VCaP (cell line): ENCODE data around the gene HDGFL1.

ENCODE experiments used
- H3K27ac ChIP-seq: fragments of 450-650 bp; 2 replicates; pipeline ENCODE4 v1.5.1; 2017
- CTCF ChIP-seq: fragments of 450-650 bp; conservative IDR thresholded peaks from 2 replicates; pipeline ENCODE4 v1.5.1; 2017; ENCODE audit warnings: mild to moderate bottlenecking, moderate library complexity

HDGFL1 gene

GRCh38 chr6:22610127-22610526, 40.8 kb downstream of the HDGFL1 start:
- no peak for TF ChIP-seq CTCF
- H3K27ac ChIP-seq, result no peak overlapping the region

- no peak for TF ChIP-seq CTCF
- H3K27ac ChIP-seq, result no peak overlapping the region
Measured at GRCh38 chr6:22612236-22612635, 42.9 kb downstream of the HDGFL1 start.

GRCh38 chr6:22613051-22613450, 43.7 kb downstream of the HDGFL1 start:
- TF ChIP-seq CTCF, result no peak
- H3K27ac ChIP-seq, result no peak overlapping the region

- TF ChIP-seq CTCF, result no peak
- no peak overlapping the region for H3K27ac ChIP-seq
Measured at GRCh38 chr6:22613695-22614094, 44.3 kb downstream of the HDGFL1 start.

GRCh38 chr6:22614547-22614946, 45.2 kb downstream of the HDGFL1 start:
- no peak overlapping the region for H3K27ac ChIP-seq
- no peak for TF ChIP-seq CTCF

GRCh38 chr6:22621028-22621427, 51.7 kb downstream of the HDGFL1 start:
- TF ChIP-seq CTCF, result no peak
- H3K27ac ChIP-seq, result no peak overlapping the region
